ENCODE results near the gene PARD6A. TPM values are rescaled to one million over a fixed set of nuclear protein-coding genes. Genes with fewer than 3 reads are reported as not detected.

Gene PARD6A
- total and polyA plus RNA-seq, 7 experiments from 2014 or later, result 4.5 to 15.1 (median 4.7) TPM

DNA sequence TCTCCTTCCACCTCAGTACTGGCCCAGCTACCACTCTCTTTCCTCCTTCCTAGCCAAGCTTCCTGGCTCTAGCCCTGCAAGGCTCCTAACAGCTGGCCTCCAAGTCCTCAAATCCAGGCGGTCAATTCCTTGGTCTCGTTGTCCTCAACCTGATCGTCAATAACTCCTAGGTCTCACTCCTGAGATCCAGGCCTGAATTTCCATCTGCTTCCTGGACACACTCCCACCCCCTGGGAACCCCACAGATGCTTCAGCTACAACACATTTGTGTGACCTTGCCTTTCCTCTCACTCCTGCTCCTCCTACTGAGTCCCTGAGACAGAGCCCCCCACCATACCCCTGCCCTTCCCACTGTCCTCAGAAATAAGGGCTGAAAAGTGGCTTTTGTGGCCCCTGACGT, 3.5 kb downstream of the PARD6A start:
- H3K4me1 ChIP-seq (ENCODE audit: control insufficient read depth in 2 of 2, insufficient read depth in 2 of 2, low read length in 2 of 2), result peaks cover 16 to 22% of the 10 kb centered on the region in 2 donors
- no peaks in the 10 kb centered on the region for H3K9me3 ChIP-seq (ENCODE audit: control insufficient read depth in 2 of 3, low read length in 3 of 3)
- peak overlapping the region in 3 of 10 donors; percentile 3 to 13 (median 11) for H3K4me3 Mint-ChIP-seq
- no peak overlapping the region for H3K27ac ChIP-seq (ENCODE audit: low read depth, low read length)
- DNase-seq (no peak), ATAC-seq (no peak)
- no peaks in the 10 kb centered on the region for H3K27me3 Mint-ChIP-seq
- H3K27me3 ChIP-seq (ENCODE audit: control insufficient read depth in 2 of 2, insufficient read depth in 2 of 2, low read length in 2 of 2), result no peaks in the 10 kb centered on the region
- ChIA-PET POLR2A (interaction anchor here (0.5 to 1.5 kb wide), 6 partner anchors 10 to 127 kb away, joined by 3 to 5 read pairs (median 3); partner anchors contain the start of gene CTCF), CTCF (interaction anchor here (1.5 to 3.1 kb wide), 2 partner anchors 18 to 143 kb away, joined by 5 to 17 read pairs; no protein-coding TSS in a partner anchor)
- intact Hi-C loops (cut with micrococcal nuclease), result loop anchor here (10.0 kb wide), 4 partner anchors 171 to 571 kb away; partner anchors contain the start of genes ESRP2 (in 1 of the 2) and PSKH1 (in 1 of the 2)
- peaks cover 12 to 39% (median 20%) of the 10 kb centered on the region in 7 donors for H3K4me1 Mint-ChIP-seq
- peak overlapping the region in 7 of 9 donors; percentile 29 to 79 (median 72) for H3K27ac Mint-ChIP-seq
- H3K36me3 ChIP-seq (ENCODE audit: control insufficient read depth in 2 of 3, insufficient read depth in 3 of 3, low read length in 3 of 3), result peaks cover 0 to 7% (median 0%) of the 10 kb centered on the region in 3 experiments
- no peak overlapping the region for H3K4me3 ChIP-seq (ENCODE audit: low read length)
- H3K36me3 Mint-ChIP-seq, result no peaks in the 10 kb centered on the region
- H3K9me3 Mint-ChIP-seq, result peaks cover 0 to 4% (median 0%) of the 10 kb centered on the region in 11 donors

DNA sequence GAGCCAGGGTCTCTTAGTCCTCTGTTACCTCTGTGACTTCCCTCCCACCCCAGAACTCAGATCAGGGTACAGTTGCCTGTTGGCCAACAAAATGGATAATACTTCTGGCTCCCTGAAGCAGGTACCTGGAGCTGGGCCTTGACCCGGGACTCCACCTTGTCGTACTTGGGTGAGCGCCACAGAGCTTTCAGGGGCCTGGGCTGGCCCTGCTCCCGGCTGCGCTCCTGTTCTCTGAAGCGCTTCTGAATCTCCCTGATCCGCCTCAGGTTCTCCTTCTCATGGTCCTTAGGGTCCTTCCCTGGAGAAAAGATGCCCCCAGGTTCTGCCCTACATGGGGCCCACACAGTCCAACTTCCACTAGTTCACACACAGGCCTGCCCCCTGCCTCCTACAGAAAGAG, 4.1 kb downstream of the PARD6A start:
- ChIA-PET CTCF (interaction anchor here (1.2 to 3.1 kb wide), 3 partner anchors 18 to 144 kb away, joined by 5 to 17 read pairs (median 5); no protein-coding TSS in a partner anchor), POLR2A (interaction anchor here (0.6 to 1.6 kb wide), 4 partner anchors 20 to 143 kb away, joined by 3 to 6 read pairs (median 3); partner anchors contain the start of gene CARMIL2)
- ATAC-seq (no peak), DNase-seq (no peak)
- Histone ChIP-seq H3K27me3 (ENCODE audit: control insufficient read depth in 2 of 2, insufficient read depth in 2 of 2, low read length in 2 of 2) (no peaks in the 10 kb centered on the region), H3K4me3 (ENCODE audit: low read length) (no peak overlapping the region), H3K4me1 (ENCODE audit: control insufficient read depth in 2 of 2, insufficient read depth in 2 of 2, low read length in 2 of 2) (peaks cover 14 to 21% of the 10 kb centered on the region in 2 donors), H3K27ac (ENCODE audit: low read depth, low read length) (no peak overlapping the region), H3K9me3 (ENCODE audit: control insufficient read depth in 2 of 3, low read length in 3 of 3) (no peaks in the 10 kb centered on the region), H3K36me3 (ENCODE audit: control insufficient read depth in 2 of 3, insufficient read depth in 3 of 3, low read length in 3 of 3) (peaks cover 0 to 4% (median 0%) of the 10 kb centered on the region in 3 experiments)
- peak overlapping the region in 4 of 9 donors; percentile 36 to 79 (median 74) for H3K27ac Mint-ChIP-seq
- peaks cover 0 to 4% (median 0%) of the 10 kb centered on the region in 11 donors for H3K9me3 Mint-ChIP-seq
- no peaks in the 10 kb centered on the region for H3K36me3 Mint-ChIP-seq
- H3K27me3 Mint-ChIP-seq, result no peaks in the 10 kb centered on the region
- peaks cover 8 to 39% (median 20%) of the 10 kb centered on the region in 7 donors for H3K4me1 Mint-ChIP-seq
- intact Hi-C loops (cut with micrococcal nuclease), result loop anchor here (10.0 kb wide), 4 partner anchors 170 to 570 kb away; partner anchors contain the start of genes ESRP2 (in 1 of the 2) and PSKH1 (in 1 of the 2)
- peak overlapping the region in 8 of 10 donors; percentile 13 to 91 (median 38) for H3K4me3 Mint-ChIP-seq

DNA sequence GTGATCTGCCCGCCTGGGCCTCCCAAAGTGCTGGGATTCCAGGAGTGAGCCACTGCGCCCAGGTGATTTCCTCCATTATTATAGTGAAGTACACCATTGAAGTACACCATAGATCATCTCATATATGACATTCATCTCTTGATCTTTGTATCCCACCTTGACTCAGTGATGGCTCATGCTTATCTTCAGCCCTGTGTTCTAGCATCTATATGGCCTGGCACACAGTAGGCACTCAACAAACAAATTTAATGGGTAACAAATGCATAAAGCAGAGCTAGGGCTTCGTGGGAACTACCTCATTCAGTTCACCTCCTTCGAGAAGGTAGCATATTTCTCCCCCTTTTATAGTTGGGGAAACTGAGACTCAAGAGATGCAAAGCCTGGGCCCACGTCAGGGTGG, 4.8 kb downstream of the PARD6A start:
- Histone ChIP-seq H3K4me1 (ENCODE audit: control insufficient read depth in 2 of 2, insufficient read depth in 2 of 2, low read length in 2 of 2) (peaks cover 14 to 21% of the 10 kb centered on the region in 2 donors), H3K9me3 (ENCODE audit: control insufficient read depth in 2 of 3, low read length in 3 of 3) (no peaks in the 10 kb centered on the region), H3K27me3 (ENCODE audit: control insufficient read depth in 2 of 2, insufficient read depth in 2 of 2, low read length in 2 of 2) (no peaks in the 10 kb centered on the region), H3K4me3 (ENCODE audit: low read length) (no peak overlapping the region), H3K27ac (ENCODE audit: low read depth, low read length) (no peak overlapping the region), H3K36me3 (ENCODE audit: control insufficient read depth in 2 of 3, insufficient read depth in 3 of 3, low read length in 3 of 3) (no peaks in the 10 kb centered on the region)
- peak overlapping the region; percentile 47 to 91 (median 62) for H3K4me3 Mint-ChIP-seq
- H3K9me3 Mint-ChIP-seq, result peaks cover 0 to 4% (median 0%) of the 10 kb centered on the region in 11 donors
- H3K36me3 Mint-ChIP-seq, result no peaks in the 10 kb centered on the region
- peaks cover 8 to 38% (median 20%) of the 10 kb centered on the region in 7 donors for H3K4me1 Mint-ChIP-seq
- ChIA-PET CTCF (interaction anchor here (1.2 to 3.1 kb wide), 3 partner anchors 19 to 145 kb away, joined by 5 to 17 read pairs (median 5); no protein-coding TSS in a partner anchor), POLR2A (interaction anchor here (0.5 to 3.1 kb wide), 9 partner anchors 21 to 631 kb away, joined by 3 to 23 read pairs (median 4); partner anchors contain the start of genes CARMIL2, CTCF and PSMB10)
- DNase-seq, result no peak
- intact Hi-C loops (cut with micrococcal nuclease), result loop anchor here (10.0 kb wide), 4 partner anchors 169 to 569 kb away; partner anchors contain the start of genes ESRP2 (in 1 of the 2) and PSKH1 (in 1 of the 2)
- H3K27ac Mint-ChIP-seq, result peak overlapping the region in 5 of 9 donors; percentile 21 to 72 (median 25)
- no peak for ATAC-seq
- no peaks in the 10 kb centered on the region for H3K27me3 Mint-ChIP-seq

DNA sequence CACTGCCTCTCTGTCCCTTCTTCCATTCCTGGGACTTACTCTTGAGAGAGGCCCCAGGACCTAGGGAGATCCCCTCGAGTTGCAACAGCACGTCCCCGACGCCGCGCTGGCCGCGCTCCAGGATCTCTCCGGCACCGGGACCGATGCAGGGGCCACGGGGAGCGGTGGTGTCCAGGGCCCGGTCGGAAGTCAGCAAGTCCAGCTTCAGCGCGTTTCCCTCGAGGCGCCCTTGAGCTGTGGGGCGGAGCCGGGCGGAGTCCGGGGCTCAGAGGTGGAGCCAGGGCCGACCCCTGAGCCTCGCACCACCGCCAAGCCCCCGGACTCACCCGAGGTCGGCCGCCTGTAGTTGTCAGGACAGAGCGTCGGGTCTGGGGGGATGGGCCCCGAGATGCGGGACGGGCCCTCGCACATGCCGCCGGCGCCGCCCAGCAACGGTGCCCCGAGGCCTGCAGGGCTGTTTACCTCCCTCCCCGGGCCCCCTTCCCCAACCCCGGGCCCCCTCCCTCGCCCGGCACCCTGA, 5.3 kb downstream of the PARD6A start:
- Mint-ChIP-seq H3K27me3 (no peaks in the 10 kb centered on the region), H3K27ac (peak overlapping the region in 3 of 9 donors; percentile 21 to 42 (median 25)), H3K9me3 (peaks cover 0 to 3% (median 0%) of the 10 kb centered on the region in 11 donors), H3K4me3 (peak overlapping the region; percentile 45 to 91 (median 66)), H3K4me1 (peaks cover 8 to 35% (median 19%) of the 10 kb centered on the region in 7 donors), H3K36me3 (no peaks in the 10 kb centered on the region)
- H3K36me3 ChIP-seq (ENCODE audit: control insufficient read depth in 2 of 3, insufficient read depth in 3 of 3, low read length in 3 of 3), result no peaks in the 10 kb centered on the region
- peak overlapping the region; percentile 73 for H3K27ac ChIP-seq (ENCODE audit: low read depth, low read length)
- intact Hi-C loops (cut with micrococcal nuclease), result loop anchor here (1.0 to 10.0 kb wide), 9 partner anchors 21 to 569 kb away; partner anchors contain the start of genes ATP6V0D1 (in 1 of the 2), CARMIL2 (in 1 of the 2), CTCF (in 1 of the 2) and ESRP2 (in 1 of the 2)
- ChIA-PET CTCF (interaction anchor here (1.0 to 9.1 kb wide), 7 partner anchors 21 to 149 kb away, joined by 3 to 85 read pairs (median 7); partner anchors contain the start of genes CARMIL2 and RIPOR1), POLR2A (interaction anchor here (0.6 to 3.1 kb wide), 13 partner anchors 21 to 631 kb away, joined by 3 to 41 read pairs (median 6); partner anchors contain the start of genes ATP6V0D1, CARMIL2, CTCF and PSMB10)
- ATAC-seq, result peak; percentile 0
- peak in 1 of 9 donors; percentile 29 for DNase-seq
- H3K27me3 ChIP-seq (ENCODE audit: control insufficient read depth in 2 of 2, insufficient read depth in 2 of 2, low read length in 2 of 2), result no peaks in the 10 kb centered on the region
- H3K9me3 ChIP-seq (ENCODE audit: control insufficient read depth in 2 of 3, low read length in 3 of 3), result no peaks in the 10 kb centered on the region
- H3K4me3 ChIP-seq (ENCODE audit: low read length), result peak overlapping the region; percentile 56
- H3K4me1 ChIP-seq (ENCODE audit: control insufficient read depth in 2 of 2, insufficient read depth in 2 of 2, low read length in 2 of 2), result peaks cover 14 to 20% of the 10 kb centered on the region in 2 donors

DNA sequence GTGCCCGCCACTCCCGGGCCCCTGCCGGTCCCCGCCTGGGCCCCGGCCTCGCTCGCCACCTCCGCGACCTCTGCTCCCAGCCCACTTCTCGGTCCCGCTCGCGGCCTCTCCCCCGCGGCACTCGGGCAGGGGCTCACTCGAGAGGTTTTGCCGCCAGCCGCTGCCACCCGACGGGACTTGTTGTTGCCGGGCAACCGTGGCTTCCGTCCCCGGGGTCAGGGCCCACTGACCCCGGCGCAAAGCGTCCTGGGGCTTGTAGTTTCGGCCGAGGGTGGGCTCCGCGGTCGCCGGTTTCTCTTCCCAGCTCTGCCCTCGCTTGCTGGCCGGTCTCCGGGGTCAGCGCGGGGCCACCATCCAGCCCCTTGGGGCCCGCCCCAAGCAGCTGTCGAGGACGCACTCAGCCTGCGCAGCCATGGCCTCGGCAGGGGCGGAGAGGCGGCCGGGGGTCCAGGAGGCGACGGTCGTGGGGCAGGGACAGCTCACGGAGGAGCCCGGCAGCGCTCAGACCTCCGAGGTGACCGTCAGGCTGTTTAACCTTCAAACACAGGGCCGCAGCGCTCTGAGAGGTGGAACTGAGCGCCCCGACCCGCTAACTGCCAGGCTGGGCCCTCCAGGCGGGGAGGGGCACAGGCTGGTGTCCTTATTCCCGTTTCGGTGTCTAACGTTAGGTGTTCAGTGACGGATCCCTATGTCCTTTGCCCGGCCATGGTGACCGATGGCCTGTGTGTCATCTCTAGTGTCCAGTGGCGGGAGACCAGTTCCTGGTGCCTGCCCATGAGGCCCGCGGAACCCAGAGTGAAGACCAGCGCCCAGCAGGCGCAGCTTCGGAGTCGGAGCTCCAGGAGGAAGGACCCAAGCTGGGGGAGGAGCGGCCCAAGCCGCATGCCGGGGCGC, 6.0 kb downstream of the PARD6A start, which contains the start of the genes C16orf86 and ENKD1:
Gene C16orf86 (plus strand): TSS at position 256 of the 894 bp plus-strand sequence. CDS start 157 bp downstream, at position 413.
Gene ENKD1 (minus strand): TSS at position 192 of the 894 bp plus-strand sequence. CDS start 308 bp downstream, outside the sequence.
- H3K4me3 ChIP-seq (ENCODE audit: low read length), result peak within 1 kb of the TSS; percentile 56
- intact Hi-C loops (cut with micrococcal nuclease), result loop anchor here (1.0 to 10.0 kb wide), 9 partner anchors 22 to 568 kb away; partner anchors contain the start of genes ATP6V0D1 (in 1 of the 2), CARMIL2 (in 1 of the 2), CTCF (in 1 of the 2) and ESRP2 (in 1 of the 2)
- no peaks in the 10 kb centered on the region for H3K27me3 ChIP-seq (ENCODE audit: control insufficient read depth in 2 of 2, insufficient read depth in 2 of 2, low read length in 2 of 2)
- peaks cover 6 to 28% (median 17%) of the 10 kb centered on the region in 7 donors for H3K4me1 Mint-ChIP-seq
- H3K4me3 Mint-ChIP-seq, result peak within 1 kb of the TSS; percentile 65 to 96 (median 83)
- H3K27ac Mint-ChIP-seq, result peak within 1 kb of the TSS in 8 of 9 donors; percentile 25 to 87 (median 72)
- POLR2A ChIA-PET, result interaction anchor here (0.6 to 3.1 kb wide), 19 partner anchors 8 to 439 kb away, joined by 3 to 41 read pairs (median 4); partner anchors contain the start of genes AGRP, ATP6V0D1, CARMIL2 and CTCF
- H3K27me3 Mint-ChIP-seq, result no peaks in the 10 kb centered on the region
- no peaks in the 10 kb centered on the region for H3K36me3 Mint-ChIP-seq
- DNase-seq, result peak; percentile 68 to 81 (median 77)
- no peaks in the 10 kb centered on the region for H3K9me3 ChIP-seq (ENCODE audit: control insufficient read depth in 2 of 3, low read length in 3 of 3)
- H3K4me1 ChIP-seq (ENCODE audit: control insufficient read depth in 2 of 2, insufficient read depth in 2 of 2, low read length in 2 of 2), result peaks cover 9 to 13% of the 10 kb centered on the region in 2 donors
- H3K9me3 Mint-ChIP-seq, result peaks cover 0 to 1% (median 0%) of the 10 kb centered on the region in 11 donors
- peak within 1 kb of the TSS; percentile 73 for H3K27ac ChIP-seq (ENCODE audit: low read depth, low read length)
- CTCF ChIA-PET, result interaction anchor here (0.6 to 9.1 kb wide), 25 partner anchors 8 to 557 kb away, joined by 3 to 85 read pairs (median 4); partner anchors contain the start of genes ATP6V0D1, CARMIL2, CTCF and RIPOR1
- H3K36me3 ChIP-seq (ENCODE audit: control insufficient read depth in 2 of 3, insufficient read depth in 3 of 3, low read length in 3 of 3), result no peaks in the 10 kb centered on the region
- peak; percentile 75 for ATAC-seq

Measured in naive thymus-derived CD4-positive, alpha-beta T cell (primary cell).